HepG2 (cell line): Measurements from ENCODE around the gene NRDE2. TPM values are rescaled to one million over a fixed set of nuclear protein-coding genes. Genes with fewer than 3 reads are reported as not detected.

Source experiments
- ARID2 ChIP-seq: sonication (generic); formaldehyde crosslinking; IDR thresholded peaks from 2 replicates; pipeline ENCODE4 v1.8.1; 2022; ENCODE audit warnings: mild to moderate bottlenecking, missing genetic modification reagents, borderline replicate concordance
- HHEX ChIP-seq: IDR thresholded peaks from 2 replicates; pipeline ENCODE4 v1.6.1; 2016; ENCODE audit warnings: control low read depth
- KLF12 ChIP-seq: sonication (generic); formaldehyde crosslinking; IDR thresholded peaks from 2 replicates; pipeline ENCODE4 v1.4.0; 2020; ENCODE audit warnings: missing genetic modification reagents, borderline replicate concordance
- KLF13 ChIP-seq: sonication (generic); formaldehyde crosslinking; IDR thresholded peaks from 2 replicates; pipeline ENCODE4 v1.4.0; 2020; ENCODE audit warnings: mild to moderate bottlenecking, missing genetic modification reagents
- MATR3 ChIP-seq: sonication (generic); formaldehyde crosslinking; IDR thresholded peaks from 2 replicates; pipeline ENCODE4 v1.4.0; 2020; ENCODE audit warnings: missing genetic modification reagents
- MBNL3 ChIP-seq: fragments of 250-450 bp; sonication (Bioruptor Pico); conservative IDR thresholded peaks from 2 replicates; pipeline ENCODE4 v1.8.0; 2022; ENCODE audit warnings: mild to moderate bottlenecking, inconsistent platforms
- MED13 ChIP-seq: sonication (generic); formaldehyde crosslinking; IDR thresholded peaks from 2 replicates; pipeline ENCODE4 v1.5.0; 2020; ENCODE audit warnings: missing genetic modification reagents
- MIER3 ChIP-seq: IDR thresholded peaks from 2 replicates; pipeline ENCODE4 v1.6.1; 2016; ENCODE audit warnings: missing compliant biosample characterization, borderline replicate concordance
- NFIB ChIP-seq: sonication (generic); formaldehyde crosslinking; IDR thresholded peaks from 2 replicates; pipeline ENCODE4 v1.9.0; 2021; ENCODE audit warnings: missing genetic modification reagents, mild to moderate bottlenecking, borderline replicate concordance
- PAF1 ChIP-seq: IDR thresholded peaks from 2 replicates; pipeline ENCODE4 v1.6.1; 2016; ENCODE audit warnings: missing genetic modification reagents, missing compliant biosample characterization
- RAD51 ChIP-seq: fragments of 450-650 bp; IDR thresholded peaks from 2 replicates; pipeline ENCODE4 v1.6.1; 2016; ENCODE audit warnings: borderline replicate concordance
- REXO4 ChIP-seq: sonication (generic); formaldehyde crosslinking; IDR thresholded peaks from 2 replicates; pipeline ENCODE4 v1.8.0; 2022; ENCODE audit warnings: missing genetic modification reagents, mild to moderate bottlenecking, borderline replicate concordance
- SOX13 ChIP-seq, 3 experiments: fragments of 450-650 bp in 1 of 3; sonication (generic) in 1 of 3; formaldehyde crosslinking in 1 of 3; IDR thresholded peaks in 2 of 3; conservative IDR thresholded peaks in 1 of 3; 2 replicates each; pipeline versions ENCODE4 v1.5.0 to v1.6.1; 2016 to 2020; ENCODE audit warnings: antibody characterized with exemption in 1 of 3, mild to moderate bottlenecking in 1 of 3, missing compliant biosample characterization in 1 of 3, missing genetic modification reagents in 1 of 3, moderate library complexity in 1 of 3
- ZNF136 ChIP-seq: sonication (generic); formaldehyde crosslinking; IDR thresholded peaks from 2 replicates; pipeline ENCODE4 v1.8.1; 2022; ENCODE audit warnings: low read depth, mild to moderate bottlenecking, moderate library complexity, missing genetic modification reagents
- ZNF143 ChIP-seq: sonication (generic); formaldehyde crosslinking; IDR thresholded peaks from 2 replicates; pipeline ENCODE4 v1.4.0; 2020; ENCODE audit warnings: missing genetic modification reagents
- ZNF207 ChIP-seq: fragments of 450-650 bp; IDR thresholded peaks from 2 replicates; pipeline ENCODE4 v1.6.1; 2016; ENCODE audit warnings: antibody characterized with exemption, borderline replicate concordance
- ZNF546 ChIP-seq: sonication (generic); formaldehyde crosslinking; conservative IDR thresholded peaks from 2 replicates; pipeline ENCODE4 v1.8.1; 2023; ENCODE audit warnings: mild to moderate bottlenecking, missing genetic modification reagents
- polyA plus RNA-seq, 8 experiments: library from polyadenylated mRNA; depleted of rRNA in 3 of 8; stranded (reverse) in 7 of 8; unstranded in 1 of 8; fragments of >200 nt; fragmentation: Illumina TruSeq in 4 of 8; extraction: Trizol in 4 of 8; gene quantifications; 2 replicates each; pipeline versions ENCODE4 v1.2.1 to v1.2.3, GENCODE V29; 2011 to 2016; ENCODE audit warnings: low read depth in 4 of 8, missing spikeins in 1 of 8, mixed read lengths in 1 of 8; ENCODE audit not compliant: insufficient read depth in 1 of 8
- total RNA-seq, 5 experiments: library from RNA; depleted of rRNA; stranded (reverse); fragments of >200 nt; fragmentation: Illumina TruSeq; extraction: Trizol; gene quantifications; 2 replicates each; pipeline ENCODE4 v1.2.3, GENCODE V29; 2016; ENCODE audit warnings: low read depth in 1 of 5
- TF ChIP-seq, protein P1 (sequence below): sonication (generic); formaldehyde crosslinking; IDR thresholded peaks from 2 replicates; pipeline ENCODE4 v1.4.0; 2020; ENCODE audit warnings: mild to moderate bottlenecking, missing genetic modification reagents
- TF ChIP-seq, protein P2 (sequence below): sonication (generic); formaldehyde crosslinking; IDR thresholded peaks from 2 replicates; pipeline ENCODE4 v1.4.0; 2020; ENCODE audit warnings: mild to moderate bottlenecking, missing genetic modification reagents
- TF ChIP-seq, protein P3 (sequence below), 2 experiments: fragments of 450-650 bp in 1 of 2; sonication (generic) in 1 of 2; formaldehyde crosslinking; IDR thresholded peaks; 2 replicates each; pipeline versions ENCODE4 v1.5.0 to v1.8.0; 2020 to 2022; ENCODE audit warnings: mild to moderate bottlenecking in 1 of 2, missing genetic modification reagents in 1 of 2
- TF ChIP-seq, protein P4 (sequence below): sonication (generic); formaldehyde crosslinking; IDR thresholded peaks from 2 replicates; pipeline ENCODE4 v1.9.0; 2021; ENCODE audit warnings: missing genetic modification reagents, borderline replicate concordance
- TF ChIP-seq, protein P5 (sequence below): IDR thresholded peaks from 2 replicates; pipeline ENCODE4 v1.6.1; 2016

The NRDE2 gene
- total and polyA plus RNA-seq, 2 of the 13 experiments (the other 11 are each of a cell fraction or from before 2014, with no cell fraction given), result 5.6 to 12.5 TPM

DNA sequence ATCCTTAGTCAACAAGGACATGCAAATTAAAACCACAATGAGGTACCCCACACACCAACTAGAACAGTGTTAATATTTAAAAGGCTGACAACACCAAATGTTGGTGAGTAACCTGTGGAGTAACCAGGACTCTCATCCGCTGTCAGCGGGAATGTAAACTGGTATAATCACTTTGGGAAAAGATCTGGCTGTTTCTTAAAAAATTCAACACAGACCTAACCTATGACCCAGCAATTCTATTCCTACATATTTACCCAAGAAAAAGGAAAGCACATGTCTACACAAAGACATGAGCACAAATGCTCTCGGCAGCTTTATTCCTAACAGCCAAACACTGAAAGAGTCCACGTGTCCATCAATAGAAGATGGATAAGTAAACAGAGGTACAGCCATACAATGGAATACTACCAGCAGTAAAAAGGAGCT lies 26.6 kb downstream of the NRDE2 start (continued):
- no peak for TF ChIP-seq MBNL3 (CRISPR knock-in tag)
- 0 out of 2 replicates have a peak, but pooled peaks have one; percentile 57 for TF ChIP-seq HHEX (CRISPR knock-in tag)
- TF ChIP-seq, protein P1, sequence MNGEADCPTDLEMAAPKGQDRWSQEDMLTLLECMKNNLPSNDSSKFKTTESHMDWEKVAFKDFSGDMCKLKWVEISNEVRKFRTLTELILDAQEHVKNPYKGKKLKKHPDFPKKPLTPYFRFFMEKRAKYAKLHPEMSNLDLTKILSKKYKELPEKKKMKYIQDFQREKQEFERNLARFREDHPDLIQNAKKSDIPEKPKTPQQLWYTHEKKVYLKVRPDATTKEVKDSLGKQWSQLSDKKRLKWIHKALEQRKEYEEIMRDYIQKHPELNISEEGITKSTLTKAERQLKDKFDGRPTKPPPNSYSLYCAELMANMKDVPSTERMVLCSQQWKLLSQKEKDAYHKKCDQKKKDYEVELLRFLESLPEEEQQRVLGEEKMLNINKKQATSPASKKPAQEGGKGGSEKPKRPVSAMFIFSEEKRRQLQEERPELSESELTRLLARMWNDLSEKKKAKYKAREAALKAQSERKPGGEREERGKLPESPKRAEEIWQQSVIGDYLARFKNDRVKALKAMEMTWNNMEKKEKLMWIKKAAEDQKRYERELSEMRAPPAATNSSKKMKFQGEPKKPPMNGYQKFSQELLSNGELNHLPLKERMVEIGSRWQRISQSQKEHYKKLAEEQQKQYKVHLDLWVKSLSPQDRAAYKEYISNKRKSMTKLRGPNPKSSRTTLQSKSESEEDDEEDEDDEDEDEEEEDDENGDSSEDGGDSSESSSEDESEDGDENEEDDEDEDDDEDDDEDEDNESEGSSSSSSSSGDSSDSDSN, result no peak
- TF ChIP-seq, protein P2, sequence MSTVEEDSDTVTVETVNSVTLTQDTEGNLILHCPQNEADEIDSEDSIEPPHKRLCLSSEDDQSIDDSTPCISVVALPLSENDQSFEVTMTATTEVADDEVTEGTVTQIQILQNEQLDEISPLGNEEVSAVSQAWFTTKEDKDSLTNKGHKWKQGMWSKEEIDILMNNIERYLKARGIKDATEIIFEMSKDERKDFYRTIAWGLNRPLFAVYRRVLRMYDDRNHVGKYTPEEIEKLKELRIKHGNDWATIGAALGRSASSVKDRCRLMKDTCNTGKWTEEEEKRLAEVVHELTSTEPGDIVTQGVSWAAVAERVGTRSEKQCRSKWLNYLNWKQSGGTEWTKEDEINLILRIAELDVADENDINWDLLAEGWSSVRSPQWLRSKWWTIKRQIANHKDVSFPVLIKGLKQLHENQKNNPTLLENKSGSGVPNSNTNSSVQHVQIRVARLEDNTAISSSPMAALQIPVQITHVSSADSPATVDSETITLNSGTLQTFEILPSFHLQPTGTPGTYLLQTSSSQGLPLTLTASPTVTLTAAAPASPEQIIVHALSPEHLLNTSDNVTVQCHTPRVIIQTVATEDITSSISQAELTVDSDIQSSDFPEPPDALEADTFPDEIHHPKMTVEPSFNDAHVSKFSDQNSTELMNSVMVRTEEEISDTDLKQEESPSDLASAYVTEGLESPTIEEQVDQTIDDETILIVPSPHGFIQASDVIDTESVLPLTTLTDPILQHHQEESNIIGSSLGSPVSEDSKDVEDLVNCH (CRISPR knock-in tag), result no peak
- TF ChIP-seq ZNF546, result no peak
- TF ChIP-seq PAF1 (CRISPR knock-in tag), result no peak
- TF ChIP-seq, protein P3, sequence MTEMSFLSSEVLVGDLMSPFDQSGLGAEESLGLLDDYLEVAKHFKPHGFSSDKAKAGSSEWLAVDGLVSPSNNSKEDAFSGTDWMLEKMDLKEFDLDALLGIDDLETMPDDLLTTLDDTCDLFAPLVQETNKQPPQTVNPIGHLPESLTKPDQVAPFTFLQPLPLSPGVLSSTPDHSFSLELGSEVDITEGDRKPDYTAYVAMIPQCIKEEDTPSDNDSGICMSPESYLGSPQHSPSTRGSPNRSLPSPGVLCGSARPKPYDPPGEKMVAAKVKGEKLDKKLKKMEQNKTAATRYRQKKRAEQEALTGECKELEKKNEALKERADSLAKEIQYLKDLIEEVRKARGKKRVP (CRISPR knock-in tag; IDR thresholded peaks at IDR 0.05), result no peak
- TF ChIP-seq RAD51, result no peak
- TF ChIP-seq REXO4 (CRISPR knock-in tag), result no peak
- TF ChIP-seq ARID2 (CRISPR knock-in tag), result no peak
- no peak for TF ChIP-seq MATR3
- TF ChIP-seq MED13, result no peak
- peak; percentile 59 for TF ChIP-seq SOX13 (IDR thresholded peaks at IDR 0.05)
- TF ChIP-seq SOX13 (CRISPR knock-in tag; conservative IDR thresholded peaks at IDR 0.05 in 1 of 2, IDR thresholded peaks at IDR 0.05 in 1 of 2), result peak in 1 of 2 experiments; percentile 86; a peak in 2 of 4 replicates
- TF ChIP-seq ZNF143 (CRISPR knock-in tag), result no peak
- TF ChIP-seq, protein P4, sequence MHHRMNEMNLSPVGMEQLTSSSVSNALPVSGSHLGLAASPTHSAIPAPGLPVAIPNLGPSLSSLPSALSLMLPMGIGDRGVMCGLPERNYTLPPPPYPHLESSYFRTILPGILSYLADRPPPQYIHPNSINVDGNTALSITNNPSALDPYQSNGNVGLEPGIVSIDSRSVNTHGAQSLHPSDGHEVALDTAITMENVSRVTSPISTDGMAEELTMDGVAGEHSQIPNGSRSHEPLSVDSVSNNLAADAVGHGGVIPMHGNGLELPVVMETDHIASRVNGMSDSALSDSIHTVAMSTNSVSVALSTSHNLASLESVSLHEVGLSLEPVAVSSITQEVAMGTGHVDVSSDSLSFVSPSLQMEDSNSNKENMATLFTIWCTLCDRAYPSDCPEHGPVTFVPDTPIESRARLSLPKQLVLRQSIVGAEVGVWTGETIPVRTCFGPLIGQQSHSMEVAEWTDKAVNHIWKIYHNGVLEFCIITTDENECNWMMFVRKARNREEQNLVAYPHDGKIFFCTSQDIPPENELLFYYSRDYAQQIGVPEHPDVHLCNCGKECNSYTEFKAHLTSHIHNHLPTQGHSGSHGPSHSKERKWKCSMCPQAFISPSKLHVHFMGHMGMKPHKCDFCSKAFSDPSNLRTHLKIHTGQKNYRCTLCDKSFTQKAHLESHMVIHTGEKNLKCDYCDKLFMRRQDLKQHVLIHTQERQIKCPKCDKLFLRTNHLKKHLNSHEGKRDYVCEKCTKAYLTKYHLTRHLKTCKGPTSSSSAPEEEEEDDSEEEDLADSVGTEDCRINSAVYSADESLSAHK, result no peak
- TF ChIP-seq NFIB (CRISPR knock-in tag), result no peak
- no peak for TF ChIP-seq KLF13 (CRISPR knock-in tag)
- TF ChIP-seq ZNF207, result no peak
- TF ChIP-seq, protein P5, sequence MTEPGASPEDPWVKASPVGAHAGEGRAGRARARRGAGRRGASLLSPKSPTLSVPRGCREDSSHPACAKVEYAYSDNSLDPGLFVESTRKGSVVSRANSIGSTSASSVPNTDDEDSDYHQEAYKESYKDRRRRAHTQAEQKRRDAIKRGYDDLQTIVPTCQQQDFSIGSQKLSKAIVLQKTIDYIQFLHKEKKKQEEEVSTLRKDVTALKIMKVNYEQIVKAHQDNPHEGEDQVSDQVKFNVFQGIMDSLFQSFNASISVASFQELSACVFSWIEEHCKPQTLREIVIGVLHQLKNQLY (CRISPR knock-in tag), result peak; percentile 69; the same call in 1 of the 2 replicates
- no peak for TF ChIP-seq MIER3 (CRISPR knock-in tag)
- TF ChIP-seq KLF12 (CRISPR knock-in tag), result no peak
- no peak for TF ChIP-seq ZNF136 (CRISPR knock-in tag)
